ENCODE results near the gene MYL11.

DNA sequence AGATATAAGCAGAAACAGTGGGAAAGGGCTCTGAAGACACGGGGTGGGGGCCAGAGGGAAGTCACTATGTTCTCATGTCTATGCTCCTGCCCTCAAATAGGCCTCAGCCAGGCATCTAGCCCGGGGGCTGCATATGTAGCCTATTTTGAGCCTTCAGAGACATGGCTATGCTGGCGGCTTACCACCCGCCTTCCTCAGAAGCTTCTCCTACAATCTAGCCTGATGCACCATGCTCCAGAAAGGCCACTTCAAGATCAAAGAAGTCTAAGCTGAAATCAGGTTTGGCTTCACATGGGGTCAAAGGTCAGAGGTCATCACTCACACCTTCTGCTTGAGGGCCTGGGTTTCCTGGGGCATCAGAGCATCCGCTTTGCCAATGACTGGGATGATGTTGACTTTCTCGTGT, 6.2 kb downstream of the MYL11 start:
- no peak for TF ChIP-seq POLR2AphosphoS5 (IDR thresholded peaks at IDR 0.05; ENCODE audit: borderline replicate concordance, low read depth, low read length)
- no peak for TF ChIP-seq EZH2 (IDR thresholded peaks at IDR 0.05)
- TF ChIP-seq FOXP2 (optimal IDR thresholded peaks at IDR 0.05; ENCODE audit: control extremely low read depth, extremely low read length, insufficient read depth) = no peak

Measured in SK-N-MC (cell line).